Spleen (tissue), 7 donors: ENCODE measurements around the gene RNF126.

Experiments used
- CTCF ChIP-seq, 11 experiments: fragments of 200-600 bp in 7 of 11; fragments of 450-650 bp in 4 of 11; sonication (generic) in 4 of 11; IDR thresholded peaks in 8 of 11; conservative IDR thresholded peaks in 3 of 11; 1 replicate in 7 of 11; 2 replicates in 4 of 11; pipeline versions ENCODE4 v1.4.0 to v1.8.0; 2016 to 2021; ENCODE audit warnings: antibody characterized with exemption in 11 of 11, inconsistent platforms in 4 of 11, mild to moderate bottlenecking in 1 of 11
- POLR2A ChIP-seq, 3 donors: fragments of 450-650 bp; IDR thresholded peaks; one replicate each; pipeline ENCODE4 v1.5.1; 2017; ENCODE audit warnings: antibody characterized with exemption in 3 of 3, mild to moderate bottlenecking in 1 of 3
- POLR2AphosphoS5 ChIP-seq, 3 donors: sonication (generic); formaldehyde crosslinking; IDR thresholded peaks; one replicate each; pipeline ENCODE4 v1.5.1; 2017; ENCODE audit warnings: antibody characterized with exemption in 3 of 3
- donor health status: DM: no; HTN: no; CAD: no; lungs with moderate emphysema.
- donor health status: DM: no; HTN: no; CAD: no.
- donor health status: DM: no; HTN: no; CAD: no.

- TF ChIP-seq CTCF (IDR thresholded peaks at IDR 0.05 in 8 of 11, conservative IDR thresholded peaks at IDR 0.05 in 3 of 11) (no peak), POLR2AphosphoS5 (IDR thresholded peaks at IDR 0.05) (no peak), POLR2A (IDR thresholded peaks at IDR 0.05) (no peak)
These were observed 11.7 kb downstream of the RNF126 start for GRCh38 chr19:651114-651818.
